A673 (cell line): ENCODE measurements around the gene ZNF277.
"Not testable (repeated sequence)": the region's sequence is repeated elsewhere in the genome, so short reads cannot be mapped to it uniquely, and the experiment has no call there.

Source experiments
- EZH2 ChIP-seq: fragments of 200-600 bp; sonication (generic); IDR thresholded peaks from 2 replicates; pipeline ENCODE4 v1.6.1; 2017; ENCODE audit warnings: borderline replicate concordance, low read depth, mild to moderate bottlenecking, mixed read lengths, antibody characterized with exemption, low read length; ENCODE audit not compliant: poor library complexity, severe bottlenecking
- TF ChIP-seq, protein P1 (sequence below): fragments of 300-800, 200-600 bp; sonication (generic); conservative IDR thresholded peaks from 2 replicates; pipeline ENCODE4 v1.5.1; 2017; ENCODE audit warnings: low read depth, mild to moderate bottlenecking, antibody characterized with exemption, low read length, moderate library complexity, mixed read lengths

DNA sequence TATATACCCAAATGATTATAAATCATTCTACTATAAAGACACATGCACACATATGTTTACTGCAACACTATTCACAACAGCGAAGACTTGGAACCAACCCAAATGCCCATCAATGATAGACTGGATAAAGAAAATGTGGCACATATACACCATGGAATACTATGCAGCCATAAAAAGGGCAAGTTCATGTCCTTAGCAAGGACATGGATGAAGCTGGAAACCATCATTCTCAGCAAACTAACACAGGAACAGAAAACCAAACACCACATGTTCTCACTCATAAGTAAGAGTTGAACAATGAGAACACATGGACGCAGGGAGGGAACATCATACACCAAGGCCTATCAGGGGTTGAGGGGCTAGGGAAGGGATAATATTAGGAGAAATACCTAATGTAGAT, 110.3 kb downstream of the ZNF277 start:
- not testable (repeated sequence) for TF ChIP-seq EZH2
- TF ChIP-seq, protein P1, sequence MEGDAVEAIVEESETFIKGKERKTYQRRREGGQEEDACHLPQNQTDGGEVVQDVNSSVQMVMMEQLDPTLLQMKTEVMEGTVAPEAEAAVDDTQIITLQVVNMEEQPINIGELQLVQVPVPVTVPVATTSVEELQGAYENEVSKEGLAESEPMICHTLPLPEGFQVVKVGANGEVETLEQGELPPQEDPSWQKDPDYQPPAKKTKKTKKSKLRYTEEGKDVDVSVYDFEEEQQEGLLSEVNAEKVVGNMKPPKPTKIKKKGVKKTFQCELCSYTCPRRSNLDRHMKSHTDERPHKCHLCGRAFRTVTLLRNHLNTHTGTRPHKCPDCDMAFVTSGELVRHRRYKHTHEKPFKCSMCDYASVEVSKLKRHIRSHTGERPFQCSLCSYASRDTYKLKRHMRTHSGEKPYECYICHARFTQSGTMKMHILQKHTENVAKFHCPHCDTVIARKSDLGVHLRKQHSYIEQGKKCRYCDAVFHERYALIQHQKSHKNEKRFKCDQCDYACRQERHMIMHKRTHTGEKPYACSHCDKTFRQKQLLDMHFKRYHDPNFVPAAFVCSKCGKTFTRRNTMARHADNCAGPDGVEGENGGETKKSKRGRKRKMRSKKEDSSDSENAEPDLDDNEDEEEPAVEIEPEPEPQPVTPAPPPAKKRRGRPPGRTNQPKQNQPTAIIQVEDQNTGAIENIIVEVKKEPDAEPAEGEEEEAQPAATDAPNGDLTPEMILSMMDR: not testable (repeated sequence)
